HG03575 (cell line): ENCODE results near the gene SLC16A13.
"Not testable (repeated sequence)": the region's sequence is repeated elsewhere in the genome, so short reads cannot be mapped to it uniquely, and the experiment has no call there.

ENCODE experiments used
- ATAC-seq: cut with Tn5 transposase; IDR thresholded peaks from one replicate; pipeline ENCODE4 v1.9.1; 2021; ENCODE audit not compliant: unreplicated experiment, insufficient number of reproducible peaks, low FRiP score; ENCODE audit errors: extremely low read depth

The SLC16A13 gene

GRCh38 chr17:7024402-7024785 lies 11.4 kb upstream of the SLC16A13 start:
- ATAC-seq, result no peak

GRCh38 chr17:7025245-7025644 lies 10.6 kb upstream of the SLC16A13 start:
- no peak for ATAC-seq

GRCh38 chr17:7026471-7027115 lies 9.2 kb upstream of the SLC16A13 start:
- ATAC-seq, result no peak

- no peak for ATAC-seq
Measured at GRCh38 chr17:7027335-7027734, 8.5 kb upstream of the SLC16A13 start.

GRCh38 chr17:7029096-7029495 lies 6.7 kb upstream of the SLC16A13 start:
- ATAC-seq, result no peak

DNA sequence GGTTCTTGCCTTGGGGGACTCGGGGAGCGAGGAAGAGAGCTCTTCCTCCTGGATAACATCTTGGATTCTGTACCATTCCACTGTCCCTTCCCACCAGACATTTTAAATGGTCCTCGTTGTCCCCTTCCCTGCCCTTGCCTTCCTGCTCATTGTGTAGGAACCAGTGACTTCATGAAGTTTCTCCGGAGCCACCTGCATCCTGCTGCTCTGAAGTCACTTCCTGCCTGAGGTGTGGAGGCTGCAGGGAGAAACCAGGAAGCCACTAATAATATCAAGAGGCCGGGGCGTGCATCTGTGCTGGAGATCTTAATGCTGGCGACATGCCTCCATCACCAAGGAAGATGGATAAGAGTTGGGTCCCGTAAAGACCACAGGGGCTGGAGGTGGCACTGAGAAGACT lies 6.2 kb upstream of the SLC16A13 start:
- ATAC-seq, result no peak

DNA sequence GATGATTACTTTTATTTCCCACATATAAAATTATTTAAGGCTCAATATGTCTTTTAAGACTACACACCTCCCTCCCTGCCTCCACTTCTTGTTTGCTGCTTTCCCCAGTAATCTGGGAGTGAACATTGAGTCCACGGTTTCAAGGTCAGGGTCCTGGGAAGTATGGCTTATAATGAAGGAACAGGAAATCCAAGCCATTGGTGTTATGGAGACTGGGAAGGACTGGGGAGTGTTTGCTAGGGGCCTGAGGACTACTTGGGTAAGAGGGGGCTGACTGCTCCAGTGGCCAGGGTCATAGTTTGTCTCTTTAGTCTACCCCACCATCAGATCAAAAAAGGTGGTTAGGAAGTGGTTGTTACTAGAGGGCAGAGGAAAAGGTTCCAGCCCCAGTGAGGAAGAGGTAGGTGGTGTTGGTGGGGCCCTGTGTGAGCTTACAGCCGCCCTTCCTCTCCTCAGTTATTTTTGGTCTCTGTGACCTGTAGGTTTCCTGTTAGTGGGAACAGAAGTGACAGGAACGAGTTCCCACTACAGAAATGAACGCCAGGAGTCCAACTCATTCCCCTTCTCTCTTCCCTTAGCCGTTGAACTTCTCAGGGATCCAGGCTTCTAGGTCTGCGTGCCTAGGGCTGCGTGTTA lies 742 bp upstream of the SLC16A13 start:
- ATAC-seq, result no peak

GRCh38 chr17:7038025-7038862 lies 2.4 kb downstream of the SLC16A13 start:
- no peak for ATAC-seq

DNA sequence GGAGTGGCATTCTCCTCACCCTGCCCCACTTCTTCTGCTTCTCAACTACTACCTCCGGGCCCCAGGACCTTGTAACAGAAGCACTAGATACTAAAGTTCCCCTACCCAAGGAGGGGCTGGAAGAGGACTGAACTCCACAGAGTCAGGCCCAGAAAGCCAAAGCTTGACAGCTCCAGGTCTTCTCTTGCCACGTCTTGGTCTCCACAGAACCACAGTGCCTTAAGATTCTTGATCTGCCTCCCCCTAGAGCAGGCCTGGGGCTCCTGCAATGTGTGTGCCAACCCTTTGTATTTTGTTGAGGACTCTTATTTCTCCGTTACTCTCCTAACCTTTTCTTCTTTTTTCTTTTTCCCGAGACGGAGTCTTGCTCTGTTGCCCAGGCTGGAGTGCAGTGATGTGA lies 4.0 kb downstream of the SLC16A13 start:
- no peak for ATAC-seq

- ATAC-seq, result no peak
Measured at GRCh38 chr17:7041607-7042500, 6.0 kb downstream of the SLC16A13 start.

DNA sequence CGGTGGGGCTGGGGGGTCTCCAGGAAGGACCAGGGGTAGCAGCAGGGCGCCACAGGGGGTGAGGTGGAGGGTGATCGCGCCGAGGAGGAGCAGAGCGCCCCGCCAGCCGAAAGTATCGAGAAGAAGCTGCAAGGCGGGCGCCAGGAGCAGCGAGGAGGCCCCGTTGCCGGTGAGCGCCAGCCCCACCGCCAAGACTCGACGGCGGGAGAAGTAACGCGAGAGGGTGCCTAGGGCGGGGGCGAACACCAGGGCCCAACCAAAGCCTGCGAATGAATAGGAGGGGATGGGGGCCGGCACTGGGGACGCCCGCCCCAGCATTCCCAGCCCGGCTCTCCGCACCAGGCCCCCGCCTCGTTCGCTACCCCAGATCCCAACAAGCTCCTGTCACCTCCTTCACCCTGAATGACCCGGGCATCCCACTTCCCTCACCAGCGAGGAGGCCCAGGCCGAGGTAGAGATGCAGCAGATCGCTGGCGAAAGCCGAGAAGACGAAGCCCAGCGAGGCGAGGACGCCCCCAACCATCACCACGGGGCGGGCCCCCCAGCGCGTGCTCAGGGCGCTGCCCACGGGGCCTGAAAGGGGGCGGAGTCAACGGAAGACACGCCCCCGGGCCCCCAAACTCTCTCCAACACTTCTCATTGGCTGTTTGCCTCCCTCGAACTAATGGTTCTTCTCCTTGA lies 6.8 kb downstream of the SLC16A13 start:
- ATAC-seq, result no peak

GRCh38 chr17:7043182-7043496 lies 7.3 kb downstream of the SLC16A13 start:
- ATAC-seq, result no peak

GRCh38 chr17:7043497-7044198 lies 7.8 kb downstream of the SLC16A13 start, which contains the start of gene SLC16A11:
Gene SLC16A11 (minus strand): TSS chr17:7044092. CDS start chr17:7043513, 579 bp downstream.
- ATAC-seq, result no peak

DNA sequence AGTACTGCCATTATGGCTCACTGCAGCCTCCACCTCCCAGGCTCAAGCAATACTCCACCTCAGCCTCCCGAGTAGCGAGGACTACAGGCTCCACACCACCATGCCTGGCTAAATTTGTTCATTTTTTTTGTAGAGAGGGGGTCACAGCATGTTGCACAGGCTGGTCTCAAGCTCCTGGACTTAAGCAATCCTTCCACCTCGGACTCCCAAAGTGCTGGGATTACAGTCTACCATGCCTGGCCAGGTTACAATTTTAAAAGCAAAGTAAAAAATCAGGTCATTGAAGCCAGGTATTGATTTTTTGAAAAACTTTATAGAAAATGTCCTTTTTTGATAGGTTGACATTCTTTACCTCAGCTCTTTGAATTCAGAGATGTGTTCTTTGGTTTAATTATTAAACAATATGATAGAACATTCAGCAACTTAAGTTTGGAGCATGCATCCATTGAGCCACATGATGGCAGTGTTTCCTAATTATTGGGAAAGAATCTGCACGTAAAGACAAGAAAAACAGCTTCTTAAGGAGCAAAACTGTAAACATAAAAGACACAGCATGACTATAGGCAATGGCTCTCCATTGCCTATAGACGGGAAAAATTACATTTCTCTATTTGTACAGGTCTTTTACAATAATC lies 9.8 kb downstream of the SLC16A13 start:
- ATAC-seq, result no peak

- no peak for ATAC-seq
Measured at GRCh38 chr17:7046127-7046724, 10.4 kb downstream of the SLC16A13 start.

DNA sequence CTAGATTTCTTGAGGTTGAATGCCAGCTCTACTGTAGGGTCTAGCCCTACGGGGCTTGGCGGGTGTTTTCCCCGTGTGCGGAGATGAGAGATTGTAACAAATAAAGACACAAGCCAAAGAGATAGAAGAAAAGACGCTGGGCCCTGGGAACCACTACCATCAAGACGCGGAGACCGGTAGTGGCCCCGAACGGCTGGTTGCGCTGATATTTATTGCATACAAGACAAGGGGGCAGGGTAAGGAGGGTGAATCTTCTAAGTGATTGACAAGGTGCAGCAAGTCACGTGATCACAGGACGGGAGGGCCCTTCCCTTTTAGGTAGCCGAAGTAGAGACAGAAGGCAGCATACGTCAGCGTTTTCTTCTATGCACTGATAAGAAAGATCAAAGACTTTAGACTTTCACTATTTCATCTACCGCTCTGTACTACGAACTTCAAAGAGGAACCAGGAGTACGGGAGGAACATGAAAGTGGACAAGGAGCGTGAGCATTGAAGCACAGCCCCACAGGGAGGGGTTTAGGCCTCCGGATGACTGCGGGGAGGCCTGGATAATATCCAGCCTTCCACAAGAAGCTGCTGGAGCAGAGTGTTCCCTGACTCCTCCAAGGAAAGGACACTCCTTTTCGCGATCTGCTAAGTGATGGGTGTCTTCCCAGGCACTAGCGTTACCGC lies 11.0 kb downstream of the SLC16A13 start:
- ATAC-seq, result not testable (repeated sequence)

DNA sequence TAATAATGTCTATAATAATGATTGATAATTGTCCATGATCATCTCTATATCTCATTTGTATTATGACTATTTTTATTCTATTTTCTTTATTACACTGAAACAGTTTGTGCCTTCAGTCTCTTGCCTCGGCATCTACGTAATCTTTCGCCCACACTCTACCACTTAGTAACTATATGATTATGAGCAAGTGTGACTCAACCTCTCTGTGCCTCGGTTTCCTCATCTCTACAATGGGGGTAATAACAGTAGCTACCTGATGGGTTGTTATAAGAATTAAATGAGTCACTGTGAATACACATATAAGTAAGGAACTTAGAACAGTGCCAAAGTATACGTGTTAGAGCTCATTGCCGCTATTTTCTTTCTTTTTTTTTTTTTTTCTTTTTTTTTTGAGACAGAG lies 11.8 kb downstream of the SLC16A13 start:
- ATAC-seq, result no peak
